PFSK-1 (cell line): ENCODE measurements around the gene LCOR.

Experiments
- POLR2AphosphoS5 ChIP-seq: IDR thresholded peaks from 2 replicates; pipeline ENCODE4 v1.6.1; 2012; ENCODE audit warnings: low read depth, mild to moderate bottlenecking, control low read depth, low read length, moderate library complexity
- REST ChIP-seq, 2 experiments: IDR thresholded peaks; 2 replicates each; pipeline versions ENCODE4 v1.6.1 to v1.8.0; 2011 to 2012; ENCODE audit warnings: low read depth in 2 of 2, low read length in 2 of 2, control low read depth in 1 of 2, inconsistent platforms in 1 of 2, mild to moderate bottlenecking in 1 of 2, moderate library complexity in 1 of 2; ENCODE audit not compliant: insufficient read depth in 1 of 2
- SIN3A ChIP-seq: IDR thresholded peaks from 2 replicates; pipeline ENCODE4 v1.6.1; 2012; ENCODE audit warnings: mild to moderate bottlenecking, low read length, moderate library complexity, borderline replicate concordance; ENCODE audit not compliant: insufficient read depth
- TAF1 ChIP-seq: IDR thresholded peaks from 2 replicates; pipeline ENCODE4 v1.6.1; 2012; ENCODE audit warnings: low read length, control low read depth, borderline replicate concordance; ENCODE audit not compliant: insufficient read depth

GRCh38 chr10:96999987-97000386, 167.9 kb downstream of the LCOR start:
- no peak for TF ChIP-seq REST (IDR thresholded peaks at IDR 0.05; ENCODE audit: insufficient read depth in 1 of 2, low read depth in 2 of 2, low read length in 2 of 2)
- TF ChIP-seq POLR2AphosphoS5 = no peak
- no peak for TF ChIP-seq SIN3A
- no peak for TF ChIP-seq TAF1
